ENCODE results near the gene ZFY.

The ZFY gene

GRCh38 chrY:2936436-2936750 is 1.2 kb downstream of the ZFY start:
- Histone ChIP-seq H3K27me3 (replicated peaks; ENCODE audit: control insufficient read depth, insufficient read depth, low read length) (no peaks in the 10 kb centered on the region), H3K4me3 (replicated peaks; ENCODE audit: low read depth, low read length) (no peak overlapping the region), H3K36me3 (ENCODE audit: control insufficient read depth, insufficient read depth, low read length) (no peaks in the 10 kb centered on the region)
- no peak for DNase-seq (ENCODE audit: extremely low read depth, insufficient read length)
- TF ChIP-seq CTCF (IDR thresholded peaks at IDR 0.05; ENCODE audit: insufficient read depth, low read length, poor library complexity, severe bottlenecking) = no peak

- no peaks in the 10 kb centered on the region for H3K27me3 ChIP-seq (replicated peaks; ENCODE audit: control insufficient read depth, insufficient read depth, low read length)
- H3K4me3 ChIP-seq (replicated peaks; ENCODE audit: low read depth, low read length) = no peak overlapping the region
- DNase-seq (ENCODE audit: extremely low read depth, insufficient read length) = no peak
- H3K36me3 ChIP-seq (ENCODE audit: control insufficient read depth, insufficient read depth, low read length) = no peaks in the 10 kb centered on the region
- no peak for TF ChIP-seq CTCF (IDR thresholded peaks at IDR 0.05; ENCODE audit: insufficient read depth, low read length, poor library complexity, severe bottlenecking)
Measured at GRCh38 chrY:2937149-2937548, 2.0 kb downstream of the ZFY start.

DNA sequence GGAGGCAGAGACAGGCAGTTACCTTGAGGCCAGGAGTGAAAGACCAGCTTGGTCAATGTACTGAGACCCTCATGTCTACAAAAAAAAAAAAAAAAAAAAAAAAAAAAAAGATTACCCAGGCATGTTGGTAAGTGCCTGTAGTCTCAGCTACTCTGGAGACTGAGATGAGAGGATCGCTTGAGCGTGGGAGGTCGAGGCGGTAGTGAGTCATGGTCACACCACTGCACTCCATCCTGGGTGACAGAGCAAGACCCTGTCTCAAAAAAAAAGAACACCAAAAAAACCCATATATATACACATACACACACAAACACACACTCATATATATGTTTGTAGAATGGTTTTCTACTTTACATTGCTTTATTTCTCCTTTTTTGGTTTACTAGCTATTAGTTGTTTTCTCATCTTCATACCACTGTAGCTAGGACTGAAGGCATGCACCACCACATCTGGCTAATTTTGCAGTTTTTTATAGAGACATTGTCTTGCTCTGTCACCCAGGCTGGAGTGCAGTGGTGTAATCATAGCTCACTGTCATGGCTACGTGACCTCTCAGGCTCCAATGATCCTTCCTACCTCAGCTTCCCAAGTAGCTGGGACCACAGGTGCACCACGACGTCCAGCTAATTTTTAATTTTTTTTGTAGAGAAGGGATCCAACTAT is 14.5 kb downstream of the ZFY start:
- Histone ChIP-seq H3K36me3 (ENCODE audit: control insufficient read depth, insufficient read depth, low read length) (no peaks in the 10 kb centered on the region), H3K27me3 (replicated peaks; ENCODE audit: control insufficient read depth, insufficient read depth, low read length) (no peaks in the 10 kb centered on the region), H3K4me3 (replicated peaks; ENCODE audit: low read depth, low read length) (no peak overlapping the region)
- DNase-seq (ENCODE audit: extremely low read depth, insufficient read length) = no peak
- TF ChIP-seq CTCF (IDR thresholded peaks at IDR 0.05; ENCODE audit: insufficient read depth, low read length, poor library complexity, severe bottlenecking) = no peak

DNA sequence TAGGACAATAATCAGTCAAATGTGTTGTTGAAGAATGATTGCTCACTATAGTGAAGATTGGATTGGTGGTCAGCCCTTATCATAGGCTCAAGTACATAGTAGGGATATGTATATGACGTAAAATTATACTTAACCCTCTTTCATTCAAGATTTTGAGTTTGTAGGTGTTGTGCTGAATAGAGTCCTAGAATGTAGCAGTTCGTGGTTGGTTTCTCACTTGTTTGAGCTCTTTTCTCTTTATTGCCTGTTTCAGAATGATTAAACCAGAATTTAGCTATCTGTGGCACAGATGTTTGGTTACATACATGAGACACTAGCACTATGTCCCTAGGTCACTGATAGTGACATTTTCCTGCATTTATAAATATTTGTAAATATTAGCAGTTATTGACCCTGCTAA is 15.5 kb downstream of the ZFY start:
- no peak for DNase-seq (ENCODE audit: extremely low read depth, insufficient read length)
- no peaks in the 10 kb centered on the region for H3K27me3 ChIP-seq (replicated peaks; ENCODE audit: control insufficient read depth, insufficient read depth, low read length)
- no peaks in the 10 kb centered on the region for H3K36me3 ChIP-seq (ENCODE audit: control insufficient read depth, insufficient read depth, low read length)
- H3K4me3 ChIP-seq (replicated peaks; ENCODE audit: low read depth, low read length) = no peak overlapping the region
- TF ChIP-seq CTCF (IDR thresholded peaks at IDR 0.05; ENCODE audit: insufficient read depth, low read length, poor library complexity, severe bottlenecking) = no peak

GRCh38 chrY:2952912-2953311 is 17.7 kb downstream of the ZFY start:
- H3K4me3 ChIP-seq (replicated peaks; ENCODE audit: low read depth, low read length) = no peak overlapping the region
- TF ChIP-seq CTCF (IDR thresholded peaks at IDR 0.05; ENCODE audit: insufficient read depth, low read length, poor library complexity, severe bottlenecking) = no peak
- no peak for DNase-seq (ENCODE audit: extremely low read depth, insufficient read length)
- no peaks in the 10 kb centered on the region for H3K36me3 ChIP-seq (ENCODE audit: control insufficient read depth, insufficient read depth, low read length)
- no peaks in the 10 kb centered on the region for H3K27me3 ChIP-seq (replicated peaks; ENCODE audit: control insufficient read depth, insufficient read depth, low read length)

DNA sequence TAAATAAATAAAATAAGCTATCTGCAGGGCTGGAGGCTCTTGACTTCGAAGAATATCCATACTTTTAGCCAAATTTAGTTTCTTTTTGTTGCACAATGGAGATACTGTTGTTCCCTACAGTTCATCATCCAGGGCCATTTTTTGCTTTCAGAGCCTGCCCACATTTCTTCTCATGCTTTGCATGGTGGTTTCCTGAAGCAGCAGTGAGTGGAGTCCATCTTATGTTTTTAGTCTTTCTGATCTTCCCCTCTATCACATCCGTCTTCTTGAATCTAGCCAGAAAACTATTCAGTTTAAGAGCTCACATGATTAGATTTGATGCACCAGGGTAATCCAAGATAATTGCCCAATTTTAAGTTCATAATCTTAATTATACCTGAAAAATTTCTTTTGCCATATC is 19.6 kb downstream of the ZFY start:
- DNase-seq (ENCODE audit: extremely low read depth, insufficient read length) = no peak
- Histone ChIP-seq H3K4me3 (replicated peaks; ENCODE audit: low read depth, low read length) (no peak overlapping the region), H3K36me3 (ENCODE audit: control insufficient read depth, insufficient read depth, low read length) (no peaks in the 10 kb centered on the region), H3K27me3 (replicated peaks; ENCODE audit: control insufficient read depth, insufficient read depth, low read length) (no peaks in the 10 kb centered on the region)
- TF ChIP-seq CTCF (IDR thresholded peaks at IDR 0.05; ENCODE audit: insufficient read depth, low read length, poor library complexity, severe bottlenecking) = no peak

Measured in GM06990 (cell line).